CD4-positive, alpha-beta T cell treated with Interleukin-12 subunit alpha and Interleukin-12 subunit beta, for 1 hour (primary cell): Measurements from ENCODE around the gene CDIPT.
"Not testable (repeated sequence)": the region's sequence is repeated elsewhere in the genome, so short reads cannot be mapped to it uniquely, and the experiment has no call there.

Experiments
- DNase-seq: peaks from one replicate; pipeline ENCODE4 v3.0.0-alpha.2; 2020

CDIPT gene

GRCh38 chr16:29862884-29863668 is at the start of gene CDIPT:
Gene CDIPT (minus strand): TSS chr16:29863226. CDS start chr16:29862857, 369 bp downstream.
- DNase-seq, result peak; percentile 96

- no peak for DNase-seq
Observed at GRCh38 chr16:29912087-29912486, 49.1 kb upstream of the CDIPT start.

GRCh38 chr16:29911676-29912010 is 48.6 kb upstream of the CDIPT start:
- DNase-seq, result no peak

- DNase-seq, result no peak
Observed at GRCh38 chr16:29910819-29911675, 48.0 kb upstream of the CDIPT start.

- not testable (repeated sequence) for DNase-seq
Observed at GRCh38 chr16:29909851-29910250, 46.8 kb upstream of the CDIPT start.

GRCh38 chr16:29909391-29909790 is 46.4 kb upstream of the CDIPT start:
- no peak for DNase-seq

- no peak for DNase-seq
Observed at GRCh38 chr16:29908719-29909220, 45.7 kb upstream of the CDIPT start.

- DNase-seq, result no peak
Observed at GRCh38 chr16:29907973-29908372, 44.9 kb upstream of the CDIPT start.

- DNase-seq, result no peak
Observed at GRCh38 chr16:29906520-29907244, 43.7 kb upstream of the CDIPT start.

GRCh38 chr16:29905668-29906067 is 42.6 kb upstream of the CDIPT start:
- no peak for DNase-seq

- DNase-seq, result no peak
Observed at GRCh38 chr16:29904947-29905346, 41.9 kb upstream of the CDIPT start.

GRCh38 chr16:29903590-29903989 is 40.6 kb upstream of the CDIPT start:
- DNase-seq, result no peak

- DNase-seq, result no peak
Observed at GRCh38 chr16:29901607-29901945, 38.5 kb upstream of the CDIPT start.

GRCh38 chr16:29900888-29901606 is 38.0 kb upstream of the CDIPT start:
- DNase-seq, result no peak

- peak; percentile 80 for DNase-seq
Observed at GRCh38 chr16:29900102-29900887, 37.3 kb upstream of the CDIPT start, which contains the start of gene ASPHD1. Gene ASPHD1 (plus strand): TSS chr16:29900488. CDS start chr16:29900972, 484 bp downstream.

GRCh38 chr16:29899516-29900101 is 36.6 kb upstream of the CDIPT start, which contains the start of gene SEZ6L2:
Gene SEZ6L2 (minus strand): TSS chr16:29899550. CDS start chr16:29899019, 531 bp downstream.
- no peak for DNase-seq

GRCh38 chr16:29898804-29899515 is 35.9 kb upstream of the CDIPT start:
- DNase-seq, result no peak

- no peak for DNase-seq
Observed at GRCh38 chr16:29898135-29898803, 35.2 kb upstream of the CDIPT start.

- DNase-seq, result no peak
Observed at GRCh38 chr16:29897333-29897732, 34.3 kb upstream of the CDIPT start.

GRCh38 chr16:29896841-29897240 is 33.8 kb upstream of the CDIPT start:
- DNase-seq, result no peak
